IMR-90 (cell line): Measurements from ENCODE around the gene TUSC1. TPM values are rescaled to one million over a fixed set of nuclear protein-coding genes. Genes with fewer than 3 reads are reported as not detected.
A peak's percentile ranks its signal among the peaks of the same experiment; 100 is the strongest.

Experiments used
- ATAC-seq: fragments of 200-7000 bp; cut with Tn5 transposase; 2 replicates; pipeline ENCODE4 v1.9.1; 2020; ENCODE audit warnings: low read depth, mild to moderate bottlenecking, moderate library complexity
- BruUV-seq: library from RNA; stranded (reverse); fragments of 400-500 nt; replicated peaks from 2 replicates; lab custom pipeline; 2021; lab: Mats Ljungman, UMichigan
- CTCF ChIA-PET: fragments of 300-600 bp; formaldehyde crosslinking; extraction: SDS; loops from one replicate; lab custom pipeline; 2021; ENCODE audit warnings: antibody characterized with exemption; lab: Yijun Ruan, JAX
- POLR2A ChIA-PET: fragments of 300-600 bp; sonication (Branson Sonifier 250); formaldehyde crosslinking; loops from one replicate; lab custom pipeline; 2022; ENCODE audit warnings: antibody characterized with exemption; ENCODE audit not compliant: unreplicated experiment; lab: Charles Lee
- DNase-seq: peaks from one replicate; pipeline ENCODE4 v3.0.0; 2013
- H2AFZ ChIP-seq: replicated peaks from 2 replicates; pipeline ENCODE3; 2013; ENCODE audit warnings: low read length, mild to moderate bottlenecking; ENCODE audit not compliant: poor library complexity
- H2AK5ac ChIP-seq: 2 replicates; pipeline ENCODE4 v1.6.1; 2013; ENCODE audit warnings: low read depth, low read length, inconsistent platforms
- H2AK9ac ChIP-seq: replicated peaks from 2 replicates; pipeline ENCODE3; 2013; ENCODE audit warnings: mild to moderate bottlenecking, low read depth, low read length, moderate library complexity; ENCODE audit not compliant: poor library complexity
- H2BK120ac ChIP-seq: 2 replicates; pipeline ENCODE4 v1.6.1; 2013; ENCODE audit warnings: low read depth, low read length, inconsistent platforms
- H2BK15ac ChIP-seq: 3 replicates; pipeline ENCODE4 v1.6.1; 2013; ENCODE audit warnings: low read depth, low read length, inconsistent platforms
- H2BK20ac ChIP-seq: 2 replicates; pipeline ENCODE4 v1.6.1; 2013; ENCODE audit warnings: low read depth, mild to moderate bottlenecking, inconsistent platforms, low read length, moderate library complexity
- H2BK5ac ChIP-seq: 2 replicates; pipeline ENCODE4 v1.6.1; 2013; ENCODE audit warnings: mild to moderate bottlenecking, low read depth, low read length, inconsistent platforms; ENCODE audit not compliant: poor library complexity, severe bottlenecking
- H3K14ac ChIP-seq: replicated peaks from 2 replicates; pipeline ENCODE4 v1.6.1; 2013; ENCODE audit warnings: low read depth, low read length, inconsistent platforms
- H3K18ac ChIP-seq: 2 replicates; pipeline ENCODE4 v1.6.1; 2013; ENCODE audit warnings: low read depth, low read length, control low read depth
- H3K23ac ChIP-seq: 2 replicates; pipeline ENCODE4 v1.6.1; 2013; ENCODE audit warnings: low read depth, low read length, inconsistent platforms
- H3K27ac ChIP-seq: 2 replicates; pipeline ENCODE4 v1.5.1; 2013; ENCODE audit warnings: mild to moderate bottlenecking, control low read depth, low read length; ENCODE audit not compliant: insufficient read depth
- H3K27me3 ChIP-seq: 2 replicates; pipeline ENCODE4 v1.6.1; 2013; ENCODE audit warnings: low read length; ENCODE audit not compliant: control insufficient read depth, insufficient read depth
- H3K36me3 ChIP-seq: 2 replicates; pipeline ENCODE4 v1.6.1; 2013; ENCODE audit warnings: low read length, mixed read lengths; ENCODE audit not compliant: control insufficient read depth, insufficient read depth
- H3K4ac ChIP-seq: 2 replicates; pipeline ENCODE4 v1.6.1; 2013; ENCODE audit warnings: low read depth, low read length, inconsistent platforms
- H3K4me1 ChIP-seq: 2 replicates; pipeline ENCODE4 v1.6.1; 2013; ENCODE audit warnings: low read length, mixed read lengths; ENCODE audit not compliant: control insufficient read depth, insufficient read depth
- H3K4me2 ChIP-seq: 2 replicates; pipeline ENCODE4 v1.6.1; 2013; ENCODE audit warnings: low read depth, mild to moderate bottlenecking, control low read depth, low read length, moderate library complexity
- H3K4me3 ChIP-seq: 2 replicates; pipeline ENCODE4 v1.5.1; 2013; ENCODE audit warnings: low read depth, mild to moderate bottlenecking, control low read depth, low read length, moderate library complexity; ENCODE audit not compliant: insufficient read depth
- H3K56ac ChIP-seq: 2 replicates; pipeline ENCODE4 v1.6.1; 2013; ENCODE audit warnings: low read length, inconsistent platforms; ENCODE audit not compliant: insufficient read depth; ENCODE audit errors: extremely low read depth
- H3K79me1 ChIP-seq, 2 experiments: 2 replicates each; pipeline ENCODE4 v1.6.1; 2013; ENCODE audit warnings: low read length in 2 of 2, inconsistent platforms in 1 of 2, low read depth in 1 of 2
- H3K9ac ChIP-seq: 2 replicates; pipeline ENCODE4 v1.6.1; 2013; ENCODE audit warnings: low read depth, low read length, control low read depth
- H3K9me1 ChIP-seq: 2 replicates; pipeline ENCODE4 v1.6.1; 2013; ENCODE audit warnings: low read length, inconsistent platforms; ENCODE audit not compliant: insufficient read depth
- H3K9me3 ChIP-seq: 2 replicates; pipeline ENCODE4 v1.6.1; 2013; ENCODE audit warnings: low read length; ENCODE audit not compliant: control insufficient read depth, insufficient read depth
- H4K20me1 ChIP-seq: 2 replicates; pipeline ENCODE4 v1.6.1; 2013; ENCODE audit warnings: low read length, inconsistent platforms; ENCODE audit not compliant: insufficient read depth
- H4K5ac ChIP-seq: 2 replicates; pipeline ENCODE4 v1.6.1; 2013; ENCODE audit warnings: mild to moderate bottlenecking, low read depth, low read length, control low read depth
- H4K8ac ChIP-seq, 2 experiments: 2 replicates each; pipeline ENCODE4 v1.6.1; 2013; ENCODE audit warnings: low read depth in 2 of 2, low read length in 2 of 2, control low read depth in 1 of 2, inconsistent platforms in 1 of 2
- H4K91ac ChIP-seq: 2 replicates; pipeline ENCODE4 v1.6.1; 2013; ENCODE audit warnings: low read depth, low read length, inconsistent platforms; ENCODE audit not compliant: insufficient read depth
- CEBPB ChIP-seq: IDR thresholded peaks from 2 replicates; pipeline ENCODE4 v1.6.1; 2012; ENCODE audit warnings: low read depth, low read length, improper control_type of control experiment
- CHD1 ChIP-seq: IDR thresholded peaks from 2 replicates; pipeline ENCODE4 v1.6.1; 2012; ENCODE audit warnings: low read depth, low read length, improper control_type of control experiment
- NFE2L2 ChIP-seq: fragments of 150-350 bp; IDR thresholded peaks from 2 replicates; pipeline ENCODE4 v1.6.1; 2016; ENCODE audit warnings: low read depth, mild to moderate bottlenecking, low read length
- POLR2A ChIP-seq: IDR thresholded peaks from 2 replicates; pipeline ENCODE4 v1.6.1; 2012; ENCODE audit warnings: mild to moderate bottlenecking, low read depth, low read length
- RFX5 ChIP-seq: IDR thresholded peaks from 2 replicates; pipeline ENCODE4 v1.8.0; 2012; ENCODE audit warnings: low read depth, mild to moderate bottlenecking, low read length, moderate library complexity
- WGBS, 2 experiments: methylation state at CpG; one replicate each; pipeline versions ENCODE4 v1.1.5 to v1.1.7; 2013; ENCODE audit warnings: missing lambda C conversion rate in 2 of 2; ENCODE audit not compliant: insufficient read length in 1 of 2; ENCODE audit errors: extremely low coverage in 2 of 2; 5-methylcytosine and 5-hydroxymethylcytosine counted together
- dilution Hi-C: fragments of 300-500 bp; cut with HindIII; formaldehyde crosslinking; loops from one replicate; pipeline ENCODE4 v1.14.3; 2018; ENCODE audit warnings: low sequenced_read_pairs; ENCODE audit not compliant: unreplicated experiment
- in situ Hi-C: fragments of 300-500 bp; cut with MboI; formaldehyde crosslinking; loops from 3 replicates; pipeline ENCODE4 v1.14.3; 2019; ENCODE audit warnings: low sequenced_read_pairs, inconsistent platforms, mixed read lengths
- intact Hi-C: fragments of 100-400 bp; cut with micrococcal nuclease; formaldehyde crosslinking; loops from 2 replicates; pipeline ENCODE4 v1.10.0; 2022
- polyA plus RNA-seq, 3 experiments: library from polyadenylated mRNA; depleted of rRNA; stranded (reverse); fragments of >200 nt; gene quantifications; 2 replicates each; pipeline ENCODE4 v1.2.3, GENCODE V29; 2012; ENCODE audit warnings: low replicate concordance in 1 of 3
- total RNA-seq: library from RNA; depleted of rRNA; stranded (reverse); fragments of >200 nt; gene quantifications from 2 replicates; pipeline ENCODE4 v1.2.3, GENCODE V29; 2012
- TF ChIP-seq, protein P1 (sequence below): fragments of 150-350 bp; IDR thresholded peaks from 2 replicates; pipeline ENCODE4 v1.6.1; 2017; ENCODE audit warnings: mild to moderate bottlenecking, antibody characterized with exemption, low read length, low read depth

Gene TUSC1
- total and polyA plus RNA-seq, 2 of the 4 experiments (the other 2 are of a cell fraction): 2.0 to 4.4 TPM

DNA sequence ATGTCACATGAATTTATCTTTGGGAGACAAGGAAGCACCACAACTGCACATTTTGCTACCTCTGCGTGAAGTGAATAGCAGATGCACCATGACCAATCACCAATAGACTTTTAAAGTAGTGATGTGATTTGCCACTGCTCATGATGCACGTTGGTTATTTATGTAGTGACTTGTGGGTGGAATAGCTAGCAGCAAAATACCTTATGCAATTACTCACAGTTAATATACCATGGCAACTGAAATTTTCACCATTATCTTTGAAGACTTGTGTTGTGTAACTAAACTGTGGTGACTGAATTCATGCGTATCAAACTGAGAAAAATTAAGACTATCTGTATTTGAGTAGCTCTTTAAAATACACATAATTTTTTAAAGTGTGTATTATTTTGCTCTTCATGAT is 46.2 kb upstream of the TUSC1 start:
- Histone ChIP-seq H3K4ac (no peak overlapping the region), H3K56ac (no peak overlapping the region), H3K23ac (no peak overlapping the region), H2AK5ac (no peak overlapping the region), H3K36me3 (no peaks in the 10 kb centered on the region), H2BK120ac (no peak overlapping the region), H3K9me1 (no peaks in the 10 kb centered on the region), H2BK20ac (no peak overlapping the region), H3K27ac (no peak overlapping the region), H3K27me3 (no peaks in the 10 kb centered on the region), H4K91ac (no peak overlapping the region), H2BK5ac (no peak overlapping the region), H3K79me1 (no peaks in the 10 kb centered on the region), H3K4me2 (peak overlapping the region; percentile 52; the same call in 1 of the 2 replicates), H3K9ac (no peak overlapping the region), H3K4me3 (no peak overlapping the region), H3K14ac (no peak overlapping the region), H2AK9ac (no peak overlapping the region), H3K18ac (no peak overlapping the region), H3K9me3 (no peaks in the 10 kb centered on the region), H3K4me1 (no peaks in the 10 kb centered on the region), H4K8ac (no peak overlapping the region), H2AFZ (no peak overlapping the region), H4K20me1 (no peaks in the 10 kb centered on the region), H2BK15ac (no peak overlapping the region), H4K5ac (no peak overlapping the region)
- CTCF ChIA-PET: interaction anchor here (0.6 to 1.2 kb wide), 4 partner anchors 9 to 934 kb away, joined by 3 to 4 read pairs (median 3); no protein-coding TSS in a partner anchor
- no TSS peak for BruUV-seq
- dilution Hi-C loops (no loop called here), intact Hi-C loops (no loop called here), in situ Hi-C loops (no loop called here)
- no peak for TF ChIP-seq POLR2A
- TF ChIP-seq CHD1: no peak
- TF ChIP-seq, protein P1, sequence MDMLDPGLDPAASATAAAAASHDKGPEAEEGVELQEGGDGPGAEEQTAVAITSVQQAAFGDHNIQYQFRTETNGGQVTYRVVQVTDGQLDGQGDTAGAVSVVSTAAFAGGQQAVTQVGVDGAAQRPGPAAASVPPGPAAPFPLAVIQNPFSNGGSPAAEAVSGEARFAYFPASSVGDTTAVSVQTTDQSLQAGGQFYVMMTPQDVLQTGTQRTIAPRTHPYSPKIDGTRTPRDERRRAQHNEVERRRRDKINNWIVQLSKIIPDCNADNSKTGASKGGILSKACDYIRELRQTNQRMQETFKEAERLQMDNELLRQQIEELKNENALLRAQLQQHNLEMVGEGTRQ: no peak
- TF ChIP-seq NFE2L2: no peak
- TF ChIP-seq CEBPB: peak; percentile 74
- TF ChIP-seq RFX5: 0 out of 2 replicates have a peak, but pooled peaks have one; percentile 13
- POLR2A ChIA-PET: no interaction called here
- WGBS, 2 experiments: no CpG with 5 or more reads among the region's 3 CpGs
- peak; percentile 53; the same call in 1 of the 2 replicates for ATAC-seq
- peak; percentile 75 for DNase-seq
